GM19395 (cell line): ENCODE results near the gene ZNF740.

Experiments used
- ATAC-seq: cut with Tn5 transposase; IDR thresholded peaks from one replicate; pipeline ENCODE4 v1.9.1; 2021; ENCODE audit warnings: mild to moderate bottlenecking, moderate library complexity; ENCODE audit not compliant: unreplicated experiment

Gene ZNF740

GRCh38 chr12:53212931-53213330, 32.4 kb downstream of the ZNF740 start:
- ATAC-seq, result no peak

- ATAC-seq, result no peak
These were observed 32.8 kb downstream of the ZNF740 start for GRCh38 chr12:53213348-53213747.

- ATAC-seq, result no peak
These were observed 33.7 kb downstream of the ZNF740 start for GRCh38 chr12:53214221-53214620.

GRCh38 chr12:53214687-53215455, 34.3 kb downstream of the ZNF740 start:
- no peak for ATAC-seq

GRCh38 chr12:53215497-53215896, 35.0 kb downstream of the ZNF740 start:
- no peak for ATAC-seq

GRCh38 chr12:53217051-53217930, 36.8 kb downstream of the ZNF740 start:
- ATAC-seq, result no peak

- no peak for ATAC-seq
These were observed 37.4 kb downstream of the ZNF740 start for GRCh38 chr12:53217931-53218307.

GRCh38 chr12:53218551-53219291, 38.2 kb downstream of the ZNF740 start:
- no peak for ATAC-seq

GRCh38 chr12:53219292-53219955, 38.9 kb downstream of the ZNF740 start:
- peak; percentile 23 for ATAC-seq

GRCh38 chr12:53219956-53220693, 39.6 kb downstream of the ZNF740 start:
- peak; percentile 43 for ATAC-seq

GRCh38 chr12:53220694-53221202, 40.2 kb downstream of the ZNF740 start:
- ATAC-seq, result peak; percentile 58

GRCh38 chr12:53221203-53222080, 40.9 kb downstream of the ZNF740 start:
- peak; percentile 11 for ATAC-seq

GRCh38 chr12:53222170-53222721, 41.7 kb downstream of the ZNF740 start:
- no peak for ATAC-seq

- ATAC-seq, result no peak
These were observed 42.3 kb downstream of the ZNF740 start for GRCh38 chr12:53222806-53223261.

- no peak for ATAC-seq
These were observed 43.0 kb downstream of the ZNF740 start for GRCh38 chr12:53223389-53224060.

- ATAC-seq, result no peak
These were observed 43.8 kb downstream of the ZNF740 start for GRCh38 chr12:53224061-53224896.
